Measurements from ENCODE around the gene LAIR1. TPM values are rescaled to one million over a fixed set of nuclear protein-coding genes. Genes with fewer than 3 reads are reported as not detected.

Gene LAIR1
- total RNA-seq, 1 experiment from 2014 or later: 0.37 TPM

DNA sequence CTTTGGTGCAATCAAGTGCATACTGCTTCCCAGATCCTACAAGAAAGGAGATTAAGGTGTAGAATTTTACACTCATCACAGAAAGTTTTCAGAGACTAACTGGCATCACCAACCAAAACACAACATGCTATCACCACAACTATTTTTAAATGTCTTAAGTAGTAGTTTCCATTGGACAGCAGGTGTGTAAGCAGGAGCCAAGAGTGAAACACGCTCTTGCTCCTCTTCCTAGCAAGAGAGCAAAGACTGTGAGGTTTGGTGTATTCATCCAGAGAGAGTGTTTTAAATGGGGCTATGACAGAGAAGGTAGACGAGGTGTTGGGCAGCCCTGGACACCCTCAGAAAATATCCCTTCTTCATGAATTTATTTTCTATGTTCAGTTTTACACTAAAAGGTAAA, 13.3 kb downstream of the LAIR1 start (continued):
- TF ChIP-seq, protein P1, sequence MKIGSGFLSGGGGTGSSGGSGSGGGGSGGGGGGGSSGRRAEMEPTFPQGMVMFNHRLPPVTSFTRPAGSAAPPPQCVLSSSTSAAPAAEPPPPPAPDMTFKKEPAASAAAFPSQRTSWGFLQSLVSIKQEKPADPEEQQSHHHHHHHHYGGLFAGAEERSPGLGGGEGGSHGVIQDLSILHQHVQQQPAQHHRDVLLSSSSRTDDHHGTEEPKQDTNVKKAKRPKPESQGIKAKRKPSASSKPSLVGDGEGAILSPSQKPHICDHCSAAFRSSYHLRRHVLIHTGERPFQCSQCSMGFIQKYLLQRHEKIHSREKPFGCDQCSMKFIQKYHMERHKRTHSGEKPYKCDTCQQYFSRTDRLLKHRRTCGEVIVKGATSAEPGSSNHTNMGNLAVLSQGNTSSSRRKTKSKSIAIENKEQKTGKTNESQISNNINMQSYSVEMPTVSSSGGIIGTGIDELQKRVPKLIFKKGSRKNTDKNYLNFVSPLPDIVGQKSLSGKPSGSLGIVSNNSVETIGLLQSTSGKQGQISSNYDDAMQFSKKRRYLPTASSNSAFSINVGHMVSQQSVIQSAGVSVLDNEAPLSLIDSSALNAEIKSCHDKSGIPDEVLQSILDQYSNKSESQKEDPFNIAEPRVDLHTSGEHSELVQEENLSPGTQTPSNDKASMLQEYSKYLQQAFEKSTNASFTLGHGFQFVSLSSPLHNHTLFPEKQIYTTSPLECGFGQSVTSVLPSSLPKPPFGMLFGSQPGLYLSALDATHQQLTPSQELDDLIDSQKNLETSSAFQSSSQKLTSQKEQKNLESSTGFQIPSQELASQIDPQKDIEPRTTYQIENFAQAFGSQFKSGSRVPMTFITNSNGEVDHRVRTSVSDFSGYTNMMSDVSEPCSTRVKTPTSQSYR (CRISPR knock-in tag; IDR thresholded peaks at IDR 0.05): no peak
- TF ChIP-seq, protein P2, sequence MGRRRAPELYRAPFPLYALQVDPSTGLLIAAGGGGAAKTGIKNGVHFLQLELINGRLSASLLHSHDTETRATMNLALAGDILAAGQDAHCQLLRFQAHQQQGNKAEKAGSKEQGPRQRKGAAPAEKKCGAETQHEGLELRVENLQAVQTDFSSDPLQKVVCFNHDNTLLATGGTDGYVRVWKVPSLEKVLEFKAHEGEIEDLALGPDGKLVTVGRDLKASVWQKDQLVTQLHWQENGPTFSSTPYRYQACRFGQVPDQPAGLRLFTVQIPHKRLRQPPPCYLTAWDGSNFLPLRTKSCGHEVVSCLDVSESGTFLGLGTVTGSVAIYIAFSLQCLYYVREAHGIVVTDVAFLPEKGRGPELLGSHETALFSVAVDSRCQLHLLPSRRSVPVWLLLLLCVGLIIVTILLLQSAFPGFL (CRISPR knock-in tag; IDR thresholded peaks at IDR 0.05; ENCODE audit: borderline replicate concordance): no peak
- no peak for TF ChIP-seq ZNF396 (CRISPR knock-in tag; IDR thresholded peaks at IDR 0.05; ENCODE audit: borderline replicate concordance)
- TF ChIP-seq CREM (CRISPR knock-in tag; IDR thresholded peaks at IDR 0.05): no peak
- TF ChIP-seq HMGA2 (CRISPR knock-in tag; IDR thresholded peaks at IDR 0.05): no peak
- TF ChIP-seq, protein P3, sequence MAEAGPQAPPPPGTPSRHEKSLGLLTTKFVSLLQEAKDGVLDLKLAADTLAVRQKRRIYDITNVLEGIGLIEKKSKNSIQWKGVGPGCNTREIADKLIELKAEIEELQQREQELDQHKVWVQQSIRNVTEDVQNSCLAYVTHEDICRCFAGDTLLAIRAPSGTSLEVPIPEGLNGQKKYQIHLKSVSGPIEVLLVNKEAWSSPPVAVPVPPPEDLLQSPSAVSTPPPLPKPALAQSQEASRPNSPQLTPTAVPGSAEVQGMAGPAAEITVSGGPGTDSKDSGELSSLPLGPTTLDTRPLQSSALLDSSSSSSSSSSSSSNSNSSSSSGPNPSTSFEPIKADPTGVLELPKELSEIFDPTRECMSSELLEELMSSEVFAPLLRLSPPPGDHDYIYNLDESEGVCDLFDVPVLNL (CRISPR knock-in tag; IDR thresholded peaks at IDR 0.05; ENCODE audit: borderline replicate concordance, low read depth): no peak
- no peak for TF ChIP-seq ZNF317 (CRISPR knock-in tag; IDR thresholded peaks at IDR 0.05; ENCODE audit: borderline replicate concordance, low read depth)

DNA sequence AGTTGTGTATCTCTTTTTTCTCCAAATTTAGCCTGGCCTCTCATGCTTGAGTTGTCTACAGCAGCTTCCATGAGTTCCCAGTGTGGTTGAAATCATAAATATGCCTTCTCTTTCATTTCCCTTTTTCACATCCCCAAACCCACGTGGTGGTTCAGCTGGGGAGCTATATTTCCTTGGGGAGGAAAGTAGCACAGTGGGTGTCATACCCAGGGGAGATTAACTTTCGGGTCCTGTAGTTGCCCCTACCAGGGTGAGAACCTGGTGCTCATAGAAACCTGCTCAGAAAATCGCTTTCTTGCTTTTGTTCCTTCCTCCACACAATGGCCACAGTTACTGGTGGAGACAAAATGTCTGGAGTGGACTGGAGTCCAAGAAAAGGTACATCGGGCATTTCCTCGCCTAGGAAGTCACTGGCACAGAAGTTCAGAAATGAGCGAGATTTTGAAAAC, 18.8 kb downstream of the LAIR1 start:
- Mint-ChIP-seq H3K4me1 (no peaks in the 10 kb centered on the region), H3K36me3 (no peaks in the 10 kb centered on the region), H3K27me3 (ENCODE audit: low read depth) (peaks cover 31% of the 10 kb centered on the region), H3K27ac (no peak overlapping the region), H3K9me3 (no peaks in the 10 kb centered on the region; the same call in 1 of the 2 replicates), H3K4me3 (no peak overlapping the region)
- ATAC-seq: no peak
- ChIA-PET POLR2A (no interaction called here), CTCF (interaction anchor here (1.1 to 1.3 kb wide), 3 partner anchors 20 to 45 kb away, joined by 3 to 5 read pairs (median 3); no protein-coding TSS in a partner anchor)
- no peak for DNase-seq (ENCODE audit: low spot score)
- TF ChIP-seq CREB1 (CRISPR knock-in tag; IDR thresholded peaks at IDR 0.05) (no peak), NFE2L1 (CRISPR knock-in tag; IDR thresholded peaks at IDR 0.05) (no peak), ZNF396 (CRISPR knock-in tag; IDR thresholded peaks at IDR 0.05; ENCODE audit: borderline replicate concordance) (no peak), ZBTB21 (CRISPR knock-in tag; IDR thresholded peaks at IDR 0.05; ENCODE audit: borderline replicate concordance) (no peak), CBFB (CRISPR knock-in tag; IDR thresholded peaks at IDR 0.05; ENCODE audit: low read depth) (no peak), ZNF263 (CRISPR knock-in tag; IDR thresholded peaks at IDR 0.05; ENCODE audit: low read depth) (no peak), MYBL2 (CRISPR knock-in tag; IDR thresholded peaks at IDR 0.05) (no peak)
- TF ChIP-seq, protein P4, sequence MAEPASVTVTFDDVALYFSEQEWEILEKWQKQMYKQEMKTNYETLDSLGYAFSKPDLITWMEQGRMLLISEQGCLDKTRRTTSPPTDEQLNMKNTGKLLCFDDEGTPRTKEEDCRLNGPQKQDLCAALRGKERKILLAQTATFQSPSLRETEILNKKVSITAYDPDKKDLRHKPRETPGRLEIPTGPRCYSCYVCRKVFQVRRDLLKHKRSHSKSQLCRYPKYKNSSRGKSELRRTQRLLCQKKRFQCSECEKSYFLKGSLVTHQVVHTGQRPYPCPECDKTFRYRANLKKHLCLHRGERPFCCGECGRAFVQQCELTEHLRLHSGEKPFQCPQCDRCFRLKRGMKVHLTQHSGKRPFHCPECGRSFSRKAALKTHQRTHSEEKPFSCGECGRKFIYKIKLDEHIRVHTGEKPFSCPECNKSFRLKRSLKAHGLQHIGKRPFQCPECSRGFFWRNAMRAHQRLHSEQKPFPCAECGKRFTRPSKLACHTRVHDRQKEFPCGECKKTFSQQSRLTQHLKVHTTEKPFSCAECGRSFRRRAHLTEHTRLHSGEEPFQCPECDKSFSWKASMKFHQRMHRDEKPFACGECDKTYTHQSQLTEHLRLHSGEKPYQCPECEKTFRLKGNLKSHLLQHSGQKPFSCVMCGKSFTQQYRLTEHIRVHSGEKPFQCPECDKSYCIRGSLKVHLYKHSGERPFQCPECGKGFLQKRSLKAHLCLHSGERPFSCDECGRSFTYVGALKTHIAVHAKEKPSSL (CRISPR knock-in tag; conservative IDR thresholded peaks at IDR 0.05): no peak
- TF ChIP-seq, protein P5, sequence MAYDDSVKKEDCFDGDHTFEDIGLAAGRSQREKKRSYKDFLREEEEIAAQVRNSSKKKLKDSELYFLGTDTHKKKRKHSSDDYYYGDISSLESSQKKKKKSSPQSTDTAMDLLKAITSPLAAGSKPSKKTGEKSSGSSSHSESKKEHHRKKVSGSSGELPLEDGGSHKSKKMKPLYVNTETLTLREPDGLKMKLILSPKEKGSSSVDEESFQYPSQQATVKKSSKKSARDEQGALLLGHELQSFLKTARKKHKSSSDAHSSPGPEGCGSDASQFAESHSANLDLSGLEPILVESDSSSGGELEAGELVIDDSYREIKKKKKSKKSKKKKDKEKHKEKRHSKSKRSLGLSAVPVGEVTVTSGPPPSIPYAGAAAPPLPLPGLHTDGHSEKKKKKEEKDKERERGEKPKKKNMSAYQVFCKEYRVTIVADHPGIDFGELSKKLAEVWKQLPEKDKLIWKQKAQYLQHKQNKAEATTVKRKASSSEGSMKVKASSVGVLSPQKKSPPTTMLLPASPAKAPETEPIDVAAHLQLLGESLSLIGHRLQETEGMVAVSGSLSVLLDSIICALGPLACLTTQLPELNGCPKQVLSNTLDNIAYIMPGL (CRISPR knock-in tag; IDR thresholded peaks at IDR 0.05): no peak
- TF ChIP-seq, protein P6, sequence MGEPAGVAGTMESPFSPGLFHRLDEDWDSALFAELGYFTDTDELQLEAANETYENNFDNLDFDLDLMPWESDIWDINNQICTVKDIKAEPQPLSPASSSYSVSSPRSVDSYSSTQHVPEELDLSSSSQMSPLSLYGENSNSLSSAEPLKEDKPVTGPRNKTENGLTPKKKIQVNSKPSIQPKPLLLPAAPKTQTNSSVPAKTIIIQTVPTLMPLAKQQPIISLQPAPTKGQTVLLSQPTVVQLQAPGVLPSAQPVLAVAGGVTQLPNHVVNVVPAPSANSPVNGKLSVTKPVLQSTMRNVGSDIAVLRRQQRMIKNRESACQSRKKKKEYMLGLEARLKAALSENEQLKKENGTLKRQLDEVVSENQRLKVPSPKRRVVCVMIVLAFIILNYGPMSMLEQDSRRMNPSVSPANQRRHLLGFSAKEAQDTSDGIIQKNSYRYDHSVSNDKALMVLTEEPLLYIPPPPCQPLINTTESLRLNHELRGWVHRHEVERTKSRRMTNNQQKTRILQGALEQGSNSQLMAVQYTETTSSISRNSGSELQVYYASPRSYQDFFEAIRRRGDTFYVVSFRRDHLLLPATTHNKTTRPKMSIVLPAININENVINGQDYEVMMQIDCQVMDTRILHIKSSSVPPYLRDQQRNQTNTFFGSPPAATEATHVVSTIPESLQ (CRISPR knock-in tag; IDR thresholded peaks at IDR 0.05): no peak
